ENCODE results near the gene IL16.
"Not testable (repeated sequence)": the region's sequence is repeated elsewhere in the genome, so short reads cannot be mapped to it uniquely, and the experiment has no call there.

IL16 gene

GRCh38 chr15:81157195-81157938 lies 39.3 kb upstream of the IL16 start:
- TF ChIP-seq CTCF (IDR thresholded peaks at IDR 0.05; ENCODE audit: borderline replicate concordance, control extremely low read depth, extremely low read depth, insufficient read depth, missing control alignments) = no peak
- no peak for DNase-seq (ENCODE audit: low spot score)
- in situ Hi-C loops (cut with MboI; ENCODE audit: low sequenced_read_pairs, unreplicated experiment) = loop anchor here (5.0 kb wide), 1 partner anchor 110 kb away; no protein-coding TSS in a partner anchor

- no peak for DNase-seq (ENCODE audit: low spot score)
- no peak for TF ChIP-seq CTCF (IDR thresholded peaks at IDR 0.05; ENCODE audit: borderline replicate concordance, control extremely low read depth, extremely low read depth, insufficient read depth, missing control alignments)
- in situ Hi-C loops (cut with MboI; ENCODE audit: low sequenced_read_pairs, unreplicated experiment) = loop anchor here (5.0 kb wide), 1 partner anchor 109 kb away; no protein-coding TSS in a partner anchor
Observed at GRCh38 chr15:81157939-81158223, 38.8 kb upstream of the IL16 start.

- not testable (repeated sequence) for DNase-seq (ENCODE audit: low spot score)
- in situ Hi-C loops (cut with MboI; ENCODE audit: low sequenced_read_pairs, unreplicated experiment) = loop anchor here (5.0 kb wide), 1 partner anchor 109 kb away; no protein-coding TSS in a partner anchor
Observed at GRCh38 chr15:81158561-81158960, 38.1 kb upstream of the IL16 start.

- DNase-seq (ENCODE audit: low spot score) = no peak
- TF ChIP-seq CTCF (IDR thresholded peaks at IDR 0.05; ENCODE audit: borderline replicate concordance, control extremely low read depth, extremely low read depth, insufficient read depth, missing control alignments) = no peak
- in situ Hi-C loops (cut with MboI; ENCODE audit: low sequenced_read_pairs, unreplicated experiment) = no loop called here
Observed at GRCh38 chr15:81160312-81161159, 36.1 kb upstream of the IL16 start.

- in situ Hi-C loops (cut with MboI; ENCODE audit: low sequenced_read_pairs, unreplicated experiment) = no loop called here
Observed at GRCh38 chr15:81161160-81161673, 35.5 kb upstream of the IL16 start.

GRCh38 chr15:81161851-81162250 lies 34.8 kb upstream of the IL16 start:
- TF ChIP-seq CTCF (IDR thresholded peaks at IDR 0.05; ENCODE audit: borderline replicate concordance, control extremely low read depth, extremely low read depth, insufficient read depth, missing control alignments) = no peak
- in situ Hi-C loops (cut with MboI; ENCODE audit: low sequenced_read_pairs, unreplicated experiment) = no loop called here
- no peak for DNase-seq (ENCODE audit: low spot score)

More at GRCh38 chr15:81161160-81161673, 35.5 kb upstream of the IL16 start:
- no peak for TF ChIP-seq CTCF (IDR thresholded peaks at IDR 0.05; ENCODE audit: borderline replicate concordance, control extremely low read depth, extremely low read depth, insufficient read depth, missing control alignments)
- DNase-seq (ENCODE audit: low spot score) = peak; percentile 36
